Coronary artery (tissue), 2 donors: Measurements from ENCODE around the gene WAPL.

Experiments used
- DNase-seq: peaks from one replicate; pipeline ENCODE4 v3.0.0-alpha.2; 2017; ENCODE audit warnings: low spot score
- H3K27ac ChIP-seq, 2 donors: fragments of 200-600 bp; sonication (generic); one replicate each; pipeline ENCODE4 v1.5.1; 2016 to 2019
- H3K4me3 ChIP-seq: fragments of 200-600 bp; sonication (generic); 2 replicates; pipeline ENCODE4 v1.5.1; 2016; ENCODE audit warnings: mild to moderate bottlenecking, moderate library complexity
- CTCF ChIP-seq: fragments of 200-600 bp; sonication (generic); IDR thresholded peaks from one replicate; pipeline ENCODE4 v1.5.1; 2019; ENCODE audit warnings: antibody characterized with exemption

WAPL gene

GRCh38 chr10:86489071-86489810 is 32.4 kb downstream of the WAPL start:
- no peak overlapping the region for H3K4me3 ChIP-seq
- no peak overlapping the region for H3K27ac ChIP-seq
- no peak for TF ChIP-seq CTCF
- no peak for DNase-seq

DNA sequence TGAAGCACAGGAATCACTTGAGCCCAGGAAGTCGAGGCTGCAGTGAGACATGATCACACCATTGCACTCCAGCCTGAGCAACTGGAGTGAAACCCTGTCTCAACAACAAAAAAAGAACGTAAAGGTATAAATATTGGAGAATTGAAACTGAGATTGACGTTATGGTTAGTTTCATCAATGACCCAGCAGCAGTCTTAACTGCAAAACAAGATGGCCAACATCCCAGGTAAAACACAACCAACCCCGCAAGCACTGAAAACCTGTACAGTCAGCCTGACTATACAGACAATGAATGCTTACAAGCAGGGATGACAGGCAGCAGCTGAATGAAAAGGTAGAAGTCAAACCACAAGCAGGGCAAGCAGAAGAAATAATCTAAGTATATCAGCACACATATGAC is 34.7 kb downstream of the WAPL start:
- H3K27ac ChIP-seq: no peak overlapping the region
- TF ChIP-seq CTCF: no peak
- no peak for DNase-seq

DNA sequence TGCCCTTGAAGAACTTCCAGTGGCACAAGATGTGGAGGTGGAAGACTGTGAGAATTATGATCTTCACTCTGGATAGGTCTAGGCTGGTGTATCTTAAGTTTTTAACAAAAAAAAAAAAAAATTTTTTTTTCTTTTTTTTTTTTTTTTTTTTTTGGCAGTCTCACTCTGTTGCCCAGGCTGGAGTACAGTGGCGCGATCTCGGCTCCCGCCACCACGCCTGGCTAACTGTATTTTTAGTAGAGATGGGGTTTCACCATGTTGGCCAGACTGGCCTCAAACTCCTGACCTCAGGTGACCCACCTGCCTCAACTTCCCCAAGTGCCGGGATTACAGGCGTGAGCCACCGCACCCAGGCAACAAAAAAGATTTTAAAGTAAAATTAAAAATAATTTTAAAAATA is 37.9 kb downstream of the WAPL start:
- TF ChIP-seq CTCF: no peak
- no peak overlapping the region for H3K4me3 ChIP-seq
- no peak for DNase-seq
- H3K27ac ChIP-seq: no peak overlapping the region

More for the DNA sequence above, 34.7 kb downstream of the WAPL start:
- H3K4me3 ChIP-seq: no peak overlapping the region

GRCh38 chr10:86481761-86482160 is 39.8 kb downstream of the WAPL start:
- DNase-seq: no peak
- H3K4me3 ChIP-seq: no peak overlapping the region
- no peak overlapping the region for H3K27ac ChIP-seq
- TF ChIP-seq CTCF: no peak

GRCh38 chr10:86480571-86480970 is 41.0 kb downstream of the WAPL start:
- no peak overlapping the region for H3K27ac ChIP-seq
- no peak overlapping the region for H3K4me3 ChIP-seq
- TF ChIP-seq CTCF: no peak
- no peak for DNase-seq

GRCh38 chr10:86472061-86472460 is 49.5 kb downstream of the WAPL start:
- Histone ChIP-seq H3K4me3 (no peak overlapping the region), H3K27ac (no peak overlapping the region)
- DNase-seq: no peak
- TF ChIP-seq CTCF: no peak
